Gastrocnemius medialis (tissue), 4 donors: ENCODE data around the gene XPC.

ENCODE experiments used
- POLR2A ChIP-seq, 2 donors: fragments of 450-650 bp; IDR thresholded peaks; one replicate each; pipeline ENCODE4 v1.6.1; 2017; ENCODE audit warnings: antibody characterized with exemption in 2 of 2, mild to moderate bottlenecking in 2 of 2, moderate library complexity in 2 of 2
- TF ChIP-seq, protein P1 (sequence below), 5 experiments: fragments of 450-650 bp in 3 of 5; fragments of 200-600 bp in 2 of 5; sonication (generic) in 2 of 5; IDR thresholded peaks in 4 of 5; conservative IDR thresholded peaks in 1 of 5; 1 replicate in 4 of 5; 2 replicates in 1 of 5; pipeline ENCODE4 v1.5.1; 2016 to 2019; ENCODE audit warnings: antibody characterized with exemption in 5 of 5, mild to moderate bottlenecking in 3 of 5, moderate library complexity in 3 of 5

GRCh38 chr3:14154276-14154675, 24.1 kb downstream of the XPC start:
- TF ChIP-seq, protein P1, sequence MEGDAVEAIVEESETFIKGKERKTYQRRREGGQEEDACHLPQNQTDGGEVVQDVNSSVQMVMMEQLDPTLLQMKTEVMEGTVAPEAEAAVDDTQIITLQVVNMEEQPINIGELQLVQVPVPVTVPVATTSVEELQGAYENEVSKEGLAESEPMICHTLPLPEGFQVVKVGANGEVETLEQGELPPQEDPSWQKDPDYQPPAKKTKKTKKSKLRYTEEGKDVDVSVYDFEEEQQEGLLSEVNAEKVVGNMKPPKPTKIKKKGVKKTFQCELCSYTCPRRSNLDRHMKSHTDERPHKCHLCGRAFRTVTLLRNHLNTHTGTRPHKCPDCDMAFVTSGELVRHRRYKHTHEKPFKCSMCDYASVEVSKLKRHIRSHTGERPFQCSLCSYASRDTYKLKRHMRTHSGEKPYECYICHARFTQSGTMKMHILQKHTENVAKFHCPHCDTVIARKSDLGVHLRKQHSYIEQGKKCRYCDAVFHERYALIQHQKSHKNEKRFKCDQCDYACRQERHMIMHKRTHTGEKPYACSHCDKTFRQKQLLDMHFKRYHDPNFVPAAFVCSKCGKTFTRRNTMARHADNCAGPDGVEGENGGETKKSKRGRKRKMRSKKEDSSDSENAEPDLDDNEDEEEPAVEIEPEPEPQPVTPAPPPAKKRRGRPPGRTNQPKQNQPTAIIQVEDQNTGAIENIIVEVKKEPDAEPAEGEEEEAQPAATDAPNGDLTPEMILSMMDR (IDR thresholded peaks at IDR 0.05 in 4 of 5, conservative IDR thresholded peaks at IDR 0.05 in 1 of 5): no peak
- no peak for TF ChIP-seq POLR2A (IDR thresholded peaks at IDR 0.05)
